Hematopoietic multipotent progenitor cell treated with erythropoietin and hydrocortisone succinate and interleukin-3 and kit ligand, for 4 days (in vitro differentiated cells): Measurements from ENCODE around the gene MEX3B.

Experiments used
- DNase-seq: peaks from one replicate; pipeline ENCODE4 v3.0.0-alpha.2; 2015

MEX3B gene

DNA sequence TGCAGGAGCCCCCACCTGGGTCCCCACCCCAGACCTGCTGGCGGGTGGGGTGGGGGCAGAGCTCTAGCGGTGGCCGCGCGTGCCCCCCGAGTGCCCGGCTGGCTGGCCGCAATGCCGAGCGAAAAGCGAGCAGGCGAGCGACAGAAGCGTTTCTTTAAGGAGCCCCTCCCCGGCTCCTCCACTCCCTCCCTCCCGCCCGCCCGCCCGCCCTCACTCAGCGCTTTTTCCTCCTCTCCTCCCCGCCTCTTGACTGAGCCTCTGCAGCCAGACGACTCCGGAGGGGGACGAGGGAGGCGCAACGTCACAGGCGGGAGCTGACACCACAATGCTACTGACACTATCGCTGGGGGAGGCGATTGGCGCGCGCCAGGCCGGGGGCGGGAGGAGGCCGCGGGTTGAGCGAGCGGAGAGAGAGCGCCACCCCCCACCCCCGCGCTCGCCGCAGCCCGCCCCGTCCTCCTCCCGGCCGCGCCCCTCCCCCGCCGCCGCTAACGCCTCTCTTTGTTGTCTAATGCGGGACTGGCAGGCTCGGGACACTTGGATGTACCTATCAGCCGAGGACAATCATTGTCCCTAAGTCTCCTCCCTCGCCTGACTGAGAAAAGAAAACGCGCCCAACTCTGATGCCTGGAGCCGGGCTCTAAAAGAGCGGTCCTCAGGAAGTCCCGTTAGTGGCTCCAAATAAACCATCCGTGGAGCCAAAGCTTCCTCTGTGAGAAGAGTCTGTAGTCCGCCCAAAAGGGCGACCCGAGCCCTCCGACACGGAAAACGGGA, at the start of gene MEX3B:
MEX3B (minus strand) TSS at position 127 of the 774 bp plus-strand sequence. CDS start 313 bp downstream, outside the sequence.
- DNase-seq, result peak; percentile 99

GRCh38 chr15:82093774-82094211, 48.0 kb upstream of the MEX3B start:
- no peak for DNase-seq

- no peak for DNase-seq
Measured at GRCh38 chr15:82093325-82093724, 47.5 kb upstream of the MEX3B start.

DNA sequence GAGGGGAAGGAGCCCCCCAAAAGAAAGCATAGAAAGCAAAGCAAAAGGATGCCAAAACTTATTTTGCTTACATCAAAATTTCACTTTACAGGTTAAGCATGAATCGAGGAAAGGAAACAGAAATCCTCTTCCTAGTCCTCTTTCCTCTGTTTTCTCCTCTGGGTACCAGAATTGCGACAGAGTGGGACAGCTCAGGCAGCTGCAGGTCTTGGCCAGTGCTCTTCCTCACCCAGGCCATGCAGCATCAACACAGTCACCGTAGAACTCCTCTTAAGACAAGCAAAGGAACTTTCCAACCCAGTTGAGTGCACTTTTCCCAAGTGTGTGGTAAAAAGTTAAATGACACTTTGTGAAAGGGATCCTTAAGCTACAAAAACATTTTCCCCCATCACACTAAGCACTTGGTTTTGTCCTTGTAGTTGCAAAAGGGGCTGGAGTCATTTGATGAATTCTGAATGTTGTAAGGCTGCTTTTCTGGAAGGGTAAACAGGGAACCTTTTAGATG, 45.9 kb upstream of the MEX3B start:
- DNase-seq, result no peak

GRCh38 chr15:82086243-82086995, 40.6 kb upstream of the MEX3B start:
- DNase-seq, result peak; percentile 42

DNA sequence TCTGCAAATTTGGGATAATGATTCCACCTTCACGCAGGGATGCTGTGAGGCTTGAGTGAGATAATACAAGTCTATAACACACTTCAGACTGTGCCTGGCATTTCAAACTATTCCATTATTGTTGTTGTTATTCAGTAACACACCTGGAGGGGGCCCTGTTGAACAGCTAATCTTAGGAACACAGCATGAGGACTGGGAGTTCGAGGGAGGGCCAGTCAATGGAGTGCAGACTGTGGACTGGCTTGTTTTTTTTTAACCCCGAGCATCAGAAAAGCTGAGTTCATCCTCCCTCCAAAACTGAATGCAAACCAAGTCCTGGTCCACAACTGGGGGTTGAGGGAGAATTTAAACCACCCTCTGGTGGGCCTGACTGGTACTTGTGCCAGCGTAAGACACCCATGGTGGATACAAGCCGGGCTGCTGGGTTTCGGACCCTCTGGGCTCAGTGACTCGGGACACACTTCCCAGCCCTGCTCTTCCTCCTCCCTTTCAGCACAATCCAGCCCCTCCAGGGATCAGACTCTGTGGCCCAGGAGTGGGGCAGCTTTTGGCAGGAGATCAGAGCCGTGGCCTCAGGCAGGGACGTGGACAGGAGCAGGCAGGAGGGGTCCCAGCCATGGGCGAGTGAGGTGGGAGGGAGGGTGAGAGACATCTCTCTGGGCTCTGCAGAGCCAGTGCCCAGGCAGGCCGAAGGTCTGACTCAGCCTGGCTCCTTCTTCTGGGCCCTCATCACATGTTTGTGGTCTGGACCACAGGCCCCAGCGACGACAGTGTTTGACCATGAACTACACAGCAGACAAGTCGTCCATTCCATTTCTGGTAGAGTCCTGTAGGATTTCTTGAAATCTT, 36.3 kb upstream of the MEX3B start:
- DNase-seq, result peak; percentile 60

DNA sequence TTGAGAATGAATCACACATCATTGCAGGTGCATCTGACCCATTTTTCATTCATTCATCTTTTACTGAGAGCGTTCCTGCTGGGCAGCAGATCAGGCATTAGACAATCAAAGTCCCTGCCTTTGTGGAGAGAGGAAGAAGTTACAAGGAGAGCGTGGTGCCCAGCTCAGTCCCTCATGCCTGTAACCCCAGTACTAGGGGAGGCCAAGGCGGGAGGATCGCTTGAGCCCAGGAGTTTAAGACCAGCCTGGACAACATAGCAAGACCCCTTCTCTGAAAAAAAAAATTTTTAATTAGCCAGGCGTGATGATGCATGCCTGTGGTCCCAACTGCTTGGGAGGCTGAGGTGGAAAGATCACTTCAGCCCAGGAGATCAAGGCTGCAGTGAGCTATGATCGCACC, 35.0 kb upstream of the MEX3B start:
- DNase-seq, result no peak

DNA sequence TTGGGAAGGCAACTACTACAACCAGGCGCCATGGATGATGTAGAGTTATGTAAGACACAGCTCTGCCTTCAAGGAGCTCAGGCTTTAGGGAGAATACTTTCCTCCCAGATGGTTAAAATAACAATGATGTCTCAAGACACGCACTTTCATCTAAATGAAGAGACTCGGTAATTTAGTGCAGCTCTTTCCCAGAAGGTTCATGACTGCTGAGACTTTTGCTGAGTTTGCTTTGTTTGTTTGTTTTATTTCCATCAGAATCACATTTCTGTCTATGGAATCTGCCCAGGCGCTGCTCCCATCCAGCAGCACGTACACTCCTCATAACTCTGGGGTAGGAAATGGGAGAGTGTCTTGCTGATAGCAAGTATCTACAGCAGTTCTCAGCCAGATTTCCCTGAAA, 33.9 kb upstream of the MEX3B start:
- no peak for DNase-seq

DNA sequence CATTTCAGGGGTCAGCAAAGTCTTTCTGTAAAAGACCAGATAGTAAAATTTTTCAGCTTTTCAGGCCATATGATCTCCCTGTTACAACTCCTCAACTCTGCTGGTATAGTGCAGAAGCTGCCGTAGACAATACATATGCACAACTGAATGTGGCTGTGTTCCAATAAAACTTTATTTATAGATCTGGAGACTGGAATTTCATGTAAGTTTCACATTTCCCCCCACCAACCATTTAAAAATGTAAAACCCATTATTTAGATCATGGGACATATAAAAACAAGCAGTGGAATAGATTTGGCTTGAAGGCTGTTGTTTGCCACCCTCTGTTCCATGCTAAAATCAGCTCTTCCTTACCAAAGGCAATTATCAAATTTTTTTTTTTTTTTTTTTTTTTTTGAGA, 28.8 kb upstream of the MEX3B start:
- no peak for DNase-seq

DNA sequence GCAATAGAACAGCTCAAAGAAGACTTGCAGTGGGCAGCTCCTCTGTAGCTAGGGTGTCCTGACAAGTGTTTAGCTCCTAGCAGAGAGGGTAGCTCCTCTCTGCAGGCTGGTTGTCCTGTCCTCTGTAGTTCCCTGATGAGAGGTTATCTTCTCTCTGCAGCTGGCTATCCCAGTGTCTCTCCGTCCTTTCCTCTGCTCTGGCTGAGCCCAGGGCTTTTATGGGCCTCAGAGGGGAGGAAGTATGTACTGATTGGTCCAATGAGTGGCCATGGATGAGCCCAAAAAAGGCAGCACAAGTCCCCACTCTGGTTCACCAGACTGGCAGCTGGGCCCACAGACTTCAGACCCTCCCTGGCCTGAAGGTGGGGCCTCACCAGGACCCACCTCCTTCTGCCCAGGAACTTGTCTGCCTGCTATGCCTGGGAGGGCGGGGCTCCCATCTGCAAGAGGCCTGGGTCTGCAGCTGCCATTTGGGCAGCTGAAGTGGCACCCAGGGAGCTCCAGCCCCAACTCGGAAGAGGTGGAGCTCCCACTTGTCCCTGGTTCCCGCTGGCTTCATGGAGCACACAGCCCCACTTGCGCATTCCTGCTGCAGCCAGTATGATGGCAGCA, 27.2 kb upstream of the MEX3B start:
- DNase-seq, result no peak

DNA sequence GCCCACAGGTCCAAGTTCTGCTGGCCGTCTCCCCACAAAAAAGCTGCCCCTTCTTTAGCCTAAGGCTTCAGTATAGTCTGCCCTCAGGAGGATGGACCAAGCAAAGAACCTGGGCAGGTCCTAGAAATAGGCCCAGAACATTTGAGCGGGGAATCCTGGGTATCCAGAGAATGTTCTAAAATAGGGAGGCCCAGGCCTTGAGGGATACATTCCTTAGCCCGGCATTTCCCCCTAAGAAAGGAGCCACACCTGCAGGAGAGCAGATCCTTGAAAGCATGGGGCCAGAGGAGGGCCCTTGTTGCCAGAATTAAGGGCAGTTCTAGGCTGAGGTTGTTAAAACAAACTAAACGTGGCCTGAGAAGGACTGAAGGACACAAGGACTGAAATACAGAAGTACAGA, 20.6 kb upstream of the MEX3B start:
- DNase-seq, result no peak

DNA sequence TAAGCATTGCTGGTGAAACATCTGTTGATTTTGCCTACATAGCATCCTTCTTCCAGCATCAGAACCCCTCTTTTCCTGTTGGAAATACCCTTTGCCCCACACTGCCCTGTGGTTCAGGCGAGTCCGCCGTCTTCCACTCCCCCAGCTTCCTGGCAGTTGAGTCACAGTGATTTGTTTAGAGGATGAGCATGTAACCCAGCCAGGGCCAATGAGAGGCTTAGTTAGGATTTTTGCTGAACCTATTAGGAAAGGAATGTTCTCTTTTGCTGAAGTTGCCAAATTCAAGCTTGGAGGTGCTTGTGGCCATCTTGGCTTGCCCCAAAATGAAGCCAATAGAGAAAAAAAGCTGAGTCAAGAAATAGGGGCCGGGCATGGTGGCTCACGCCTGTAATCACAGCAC, 19.0 kb upstream of the MEX3B start:
- no peak for DNase-seq

GRCh38 chr15:82062479-82063454, 16.9 kb upstream of the MEX3B start:
- no peak for DNase-seq

DNA sequence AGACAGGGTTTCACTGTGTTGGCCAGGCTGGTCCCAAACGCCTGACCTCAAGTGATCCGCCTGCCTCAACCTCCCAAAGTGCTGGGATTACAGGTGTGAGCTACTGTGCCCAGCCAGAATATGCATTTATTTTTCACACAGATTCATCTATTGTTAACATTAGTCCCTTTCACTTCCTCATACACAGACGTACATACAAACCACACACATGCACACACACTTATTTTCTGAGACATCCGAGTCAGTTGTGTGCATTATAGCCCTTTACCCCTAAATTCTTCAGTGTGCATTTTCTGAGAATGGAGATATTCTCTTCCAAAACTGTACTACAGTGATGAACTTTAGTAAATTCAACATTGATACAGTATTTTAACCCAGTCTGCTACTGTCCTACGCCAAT, 15.0 kb upstream of the MEX3B start:
- DNase-seq, result no peak

- no peak for DNase-seq
Measured at GRCh38 chr15:82058517-82059204, 12.8 kb upstream of the MEX3B start.

DNA sequence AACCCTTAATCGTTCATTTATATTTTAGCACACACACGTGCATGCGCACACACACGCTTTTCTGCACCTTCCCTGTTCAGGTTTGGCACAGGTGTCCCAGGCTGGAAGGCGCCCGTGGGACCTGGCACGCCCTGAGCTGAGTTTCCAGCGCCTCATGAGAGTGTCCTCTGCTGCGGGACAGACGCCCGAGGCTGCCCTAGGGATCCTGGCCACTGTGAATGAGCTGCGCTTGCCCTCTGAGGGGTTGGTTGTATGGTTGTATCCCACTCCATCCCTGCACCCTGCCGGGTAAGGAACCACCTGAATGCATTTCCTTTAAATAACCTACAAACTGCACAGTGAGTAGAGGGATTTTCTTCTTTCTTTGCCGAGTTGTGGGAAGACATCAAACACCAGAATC, 12.2 kb upstream of the MEX3B start:
- no peak for DNase-seq

- DNase-seq, result no peak
Measured at GRCh38 chr15:82056958-82057823, 11.4 kb upstream of the MEX3B start.

DNA sequence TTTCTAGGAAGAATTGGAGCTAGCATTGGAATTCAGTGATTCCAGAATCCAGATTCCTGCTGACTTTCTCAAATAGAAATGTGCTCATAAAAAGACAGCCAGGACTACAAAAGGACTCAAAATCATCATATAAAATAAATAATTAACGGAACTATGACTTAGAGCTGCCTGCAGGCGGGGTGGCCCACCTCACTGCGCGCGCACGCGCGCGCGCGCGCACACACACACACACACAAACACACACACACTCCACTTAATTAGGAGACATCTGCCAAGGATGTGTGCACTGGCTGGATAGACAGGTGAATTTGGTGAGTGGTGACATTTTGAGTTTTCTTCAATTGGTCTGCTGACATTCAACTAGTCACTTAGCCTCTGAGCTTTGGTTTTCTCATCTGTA, 6.9 kb upstream of the MEX3B start:
- no peak for DNase-seq

- DNase-seq, result no peak
Measured at GRCh38 chr15:82051664-82052063, 5.8 kb upstream of the MEX3B start.

DNA sequence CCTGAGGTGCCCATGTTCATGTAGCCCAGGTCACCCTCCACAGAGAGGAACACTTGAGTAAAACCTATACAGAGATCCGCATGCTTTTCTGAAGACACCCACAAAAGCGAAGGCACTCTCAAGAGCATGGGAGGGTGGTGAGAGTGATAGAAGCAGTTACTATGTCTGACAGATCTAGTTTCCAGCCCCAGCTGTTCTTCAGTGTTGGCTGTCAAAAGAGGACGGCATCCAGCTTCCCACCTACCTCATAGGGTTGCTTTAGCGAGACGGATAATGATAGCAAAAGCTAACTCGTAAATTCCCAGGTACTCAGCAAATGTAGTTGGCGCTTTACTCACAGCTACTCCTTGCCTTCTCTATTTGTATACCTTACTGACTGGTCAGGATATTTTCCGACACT, 3.0 kb upstream of the MEX3B start:
- DNase-seq, result no peak
